Measurements from ENCODE around the gene ERGIC1.
"Not testable (repeated sequence)": the region's sequence is repeated elsewhere in the genome, so short reads cannot be mapped to it uniquely, and the experiment has no call there.

Gene ERGIC1

GRCh38 chr5:172896465-172896864, 62.4 kb downstream of the ERGIC1 start:
- H3K9me3 ChIP-seq (ENCODE audit: insufficient read depth, low read length): no peaks in the 10 kb centered on the region
- H4K20me1 ChIP-seq (ENCODE audit: low read depth, low read length): no peaks in the 10 kb centered on the region
- H3K27ac ChIP-seq (ENCODE audit: low read depth, low read length): no peak overlapping the region
- no peaks in the 10 kb centered on the region for H3K36me3 ChIP-seq (ENCODE audit: low read length)
- no peak overlapping the region for H3K9ac ChIP-seq (ENCODE audit: low read length)
- H3K9me2 ChIP-seq (replicated peaks; ENCODE audit: insufficient read depth, low read length): no peaks in the 10 kb centered on the region
- H3K4me2 ChIP-seq (ENCODE audit: low read depth, low read length, poor library complexity, severe bottlenecking): no peak overlapping the region
- no peaks in the 10 kb centered on the region for H3F3A ChIP-seq (ENCODE audit: insufficient read depth)
- H3K4me3 ChIP-seq (ENCODE audit: insufficient read depth, low read length, poor library complexity, severe bottlenecking): no peak overlapping the region
- H3K79me2 ChIP-seq (ENCODE audit: insufficient read depth, low read length): no peaks in the 10 kb centered on the region
- H2AFZ ChIP-seq (ENCODE audit: low read depth, low read length, severe bottlenecking): no peak overlapping the region
- no peaks in the 10 kb centered on the region for H3K27me3 ChIP-seq (ENCODE audit: low read length)
- TF ChIP-seq CTCF (IDR thresholded peaks at IDR 0.05; ENCODE audit: insufficient read depth, low read length, poor library complexity, severe bottlenecking): no peak
- no peak for TF ChIP-seq EZH2phosphoT487 (conservative IDR thresholded peaks at IDR 0.05; ENCODE audit: low read length)

- not testable (repeated sequence) for H3K9me2 ChIP-seq (replicated peaks; ENCODE audit: insufficient read depth, low read length); H3K9me3 ChIP-seq (ENCODE audit: insufficient read depth, low read length); H3K4me2 ChIP-seq (ENCODE audit: low read depth, low read length, poor library complexity, severe bottlenecking); H4K20me1 ChIP-seq (ENCODE audit: low read depth, low read length); H3K27me3 ChIP-seq (ENCODE audit: low read length); H3K27ac ChIP-seq (ENCODE audit: low read depth, low read length); H3K36me3 ChIP-seq (ENCODE audit: low read length); H3K9ac ChIP-seq (ENCODE audit: low read length); H2AFZ ChIP-seq (ENCODE audit: low read depth, low read length, severe bottlenecking); H3F3A ChIP-seq (ENCODE audit: insufficient read depth); H3K4me3 ChIP-seq (ENCODE audit: insufficient read depth, low read length, poor library complexity, severe bottlenecking); H3K79me2 ChIP-seq (ENCODE audit: insufficient read depth, low read length)
Observed at GRCh38 chr5:172897067-172897466, 63.0 kb downstream of the ERGIC1 start.

- Histone ChIP-seq H4K20me1 (ENCODE audit: low read depth, low read length) (no peaks in the 10 kb centered on the region), H3K36me3 (ENCODE audit: low read length) (no peaks in the 10 kb centered on the region), H3K27ac (ENCODE audit: low read depth, low read length) (no peak overlapping the region), H2AFZ (ENCODE audit: low read depth, low read length, severe bottlenecking) (no peak overlapping the region), H3K4me2 (ENCODE audit: low read depth, low read length, poor library complexity, severe bottlenecking) (no peak overlapping the region), H3K4me3 (ENCODE audit: insufficient read depth, low read length, poor library complexity, severe bottlenecking) (no peak overlapping the region), H3K9ac (ENCODE audit: low read length) (no peak overlapping the region), H3K9me2 (replicated peaks; ENCODE audit: insufficient read depth, low read length) (no peaks in the 10 kb centered on the region), H3K79me2 (ENCODE audit: insufficient read depth, low read length) (no peaks in the 10 kb centered on the region), H3K9me3 (ENCODE audit: insufficient read depth, low read length) (no peaks in the 10 kb centered on the region), H3F3A (ENCODE audit: insufficient read depth) (no peaks in the 10 kb centered on the region), H3K27me3 (ENCODE audit: low read length) (no peaks in the 10 kb centered on the region)
- TF ChIP-seq CTCF (IDR thresholded peaks at IDR 0.05; ENCODE audit: insufficient read depth, low read length, poor library complexity, severe bottlenecking): no peak
- TF ChIP-seq EZH2phosphoT487 (conservative IDR thresholded peaks at IDR 0.05; ENCODE audit: low read length): no peak
Observed at GRCh38 chr5:172897481-172898217, 63.6 kb downstream of the ERGIC1 start.

DNA sequence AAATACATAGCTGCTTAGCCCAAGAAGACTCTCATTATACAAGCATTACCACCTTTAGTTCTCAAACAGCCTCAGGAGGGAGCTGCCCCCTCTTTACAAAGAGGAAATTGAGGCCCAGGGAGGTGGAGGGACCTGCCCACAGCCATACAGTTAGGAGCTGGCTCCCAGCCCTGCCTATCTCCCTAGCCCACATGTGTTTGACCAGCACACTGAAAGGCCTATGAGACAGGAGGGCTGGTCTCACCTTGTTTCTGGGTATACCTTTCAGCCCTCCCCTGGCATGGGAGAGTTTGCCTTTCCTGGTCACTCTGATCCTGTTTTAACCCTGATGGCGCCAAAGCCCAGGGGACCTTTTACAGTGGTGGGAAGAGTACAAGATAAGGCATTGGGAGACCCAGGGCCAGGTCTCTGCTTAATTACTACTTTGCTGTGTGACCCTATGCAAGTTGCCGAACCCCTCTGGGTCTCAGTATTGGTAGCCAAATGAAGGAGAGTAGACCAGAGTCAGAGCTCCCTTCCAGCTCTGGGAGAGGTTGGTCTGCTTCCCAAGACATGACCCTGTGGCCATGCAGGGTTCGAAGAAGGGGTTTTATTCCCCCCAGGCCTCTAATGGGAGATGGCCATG, 64.3 kb downstream of the ERGIC1 start:
- H3K27me3 ChIP-seq (ENCODE audit: low read length): no peaks in the 10 kb centered on the region
- no peaks in the 10 kb centered on the region for H3K36me3 ChIP-seq (ENCODE audit: low read length)
- TF ChIP-seq CTCF (IDR thresholded peaks at IDR 0.05; ENCODE audit: insufficient read depth, low read length, poor library complexity, severe bottlenecking): no peak
- no peak for TF ChIP-seq EZH2phosphoT487 (conservative IDR thresholded peaks at IDR 0.05; ENCODE audit: low read length)
- no peaks in the 10 kb centered on the region for H3F3A ChIP-seq (ENCODE audit: insufficient read depth)
- H3K9ac ChIP-seq (ENCODE audit: low read length): no peak overlapping the region
- H3K9me3 ChIP-seq (ENCODE audit: insufficient read depth, low read length): no peaks in the 10 kb centered on the region
- H2AFZ ChIP-seq (ENCODE audit: low read depth, low read length, severe bottlenecking): no peak overlapping the region
- H3K9me2 ChIP-seq (replicated peaks; ENCODE audit: insufficient read depth, low read length): no peaks in the 10 kb centered on the region
- H3K79me2 ChIP-seq (ENCODE audit: insufficient read depth, low read length): no peaks in the 10 kb centered on the region
- no peak overlapping the region for H3K4me2 ChIP-seq (ENCODE audit: low read depth, low read length, poor library complexity, severe bottlenecking)
- H3K4me3 ChIP-seq (ENCODE audit: insufficient read depth, low read length, poor library complexity, severe bottlenecking): no peak overlapping the region
- H4K20me1 ChIP-seq (ENCODE audit: low read depth, low read length): no peaks in the 10 kb centered on the region
- H3K27ac ChIP-seq (ENCODE audit: low read depth, low read length): no peak overlapping the region
